Posterior vena cava (tissue), 2 donors: Measurements from ENCODE around the gene MTA3. TPM values are rescaled to one million over a fixed set of nuclear protein-coding genes. Genes with fewer than 3 reads are reported as not detected.

Experiments
- total RNA-seq, 2 donors: library from RNA; stranded (reverse); fragmentation: NEBNext Ultra II Directional; extraction: Animal tissue kit (Norgen Biotek cat#: 25700); gene quantifications; one replicate each; pipeline ENCODE4 v1.2.1, GENCODE V29; 2021
- donor health status: DM: yes; HTN: yes; CAD: no.
- donor health status: DM: yes; HTN: yes; CAD: no.

MTA3 gene
- total RNA-seq, 2 donors from 2014 or later = 29.7 to 30.3 TPM

Other genes starting within 250 kb of the MTA3 start
- 10 to 100 TPM; 58.1 to 58.7 TPM for gene COX7A2L, start 207.4 kb upstream of the MTA3 start, total RNA-seq
- gene KCNG3, start 74.7 kb upstream of the MTA3 start, total RNA-seq = under 1 TPM in 1 of 2 donors, not detected in 1; 0.05 TPM
- gene OXER1, start 195.5 kb downstream of the MTA3 start, total RNA-seq = 1 to 10 TPM in 1 of 2 donors, under 1 TPM in 1; 1.00 to 2.2 TPM
- 10 to 100 TPM in 1 of 2 donors, 1 to 10 TPM in 1; 5.1 to 15.0 TPM for gene HAAO, start 224.0 kb downstream of the MTA3 start, total RNA-seq